Neuronal stem cell (in vitro differentiated cells): ENCODE data around the gene KAZN.

Source experiments
- DNase-seq: peaks from one replicate; pipeline ENCODE4 v3.0.0-alpha.2; 2013; ENCODE audit warnings: low spot score
- H2AFZ ChIP-seq: one replicate; pipeline ENCODE4 v1.6.1; 2013; ENCODE audit warnings: mild to moderate bottlenecking, low read length, inconsistent platforms
- H2AK5ac ChIP-seq: 2 replicates; pipeline ENCODE4 v1.6.1; 2013; ENCODE audit warnings: low read depth, mild to moderate bottlenecking, inconsistent platforms, low read length, moderate library complexity, mixed read lengths
- H2BK120ac ChIP-seq: 2 replicates; pipeline ENCODE4 v1.6.1; 2013; ENCODE audit warnings: low read depth, mild to moderate bottlenecking, inconsistent platforms, low read length, moderate library complexity, mixed read lengths
- H2BK12ac ChIP-seq: one replicate; pipeline ENCODE4 v1.6.1; 2013; ENCODE audit warnings: low read length, inconsistent platforms
- H2BK15ac ChIP-seq: 2 replicates; pipeline ENCODE4 v1.6.1; 2013; ENCODE audit warnings: mild to moderate bottlenecking, low read length, inconsistent platforms, mixed read lengths
- H2BK5ac ChIP-seq: one replicate; pipeline ENCODE4 v1.6.1; 2013; ENCODE audit warnings: inconsistent platforms, mild to moderate bottlenecking, low read length, moderate library complexity
- H3K14ac ChIP-seq: one replicate; pipeline ENCODE4 v1.6.1; 2013; ENCODE audit warnings: low read length, inconsistent platforms
- H3K18ac ChIP-seq: 2 replicates; pipeline ENCODE4 v1.6.1; 2013; ENCODE audit warnings: low read length, inconsistent platforms
- H3K23ac ChIP-seq: 2 replicates; pipeline ENCODE4 v1.6.1; 2013; ENCODE audit warnings: low read depth, mild to moderate bottlenecking, mixed read lengths, low read length, inconsistent platforms; ENCODE audit not compliant: poor library complexity
- H3K27ac ChIP-seq: replicated peaks from 3 replicates; pipeline ENCODE4 v1.5.1; 2013; ENCODE audit warnings: low read length, inconsistent platforms
- H3K27me3 ChIP-seq, 3 experiments: 2 replicates each; pipeline ENCODE4 v1.6.1; 2013; ENCODE audit warnings: low read length in 3 of 3, mild to moderate bottlenecking in 2 of 3, inconsistent platforms in 1 of 3, low read depth in 1 of 3, mixed read lengths in 1 of 3, moderate library complexity in 1 of 3; ENCODE audit not compliant: control insufficient read depth in 3 of 3, insufficient read depth in 3 of 3
- H3K36me3 ChIP-seq, 2 donors: replicated peaks in 1 of 2; 2 replicates each; pipeline ENCODE4 v1.6.1; 2013; ENCODE audit warnings: low read length in 2 of 2; ENCODE audit not compliant: control insufficient read depth in 2 of 2, insufficient read depth in 2 of 2
- H3K4ac ChIP-seq: 2 replicates; pipeline ENCODE4 v1.6.1; 2013; ENCODE audit warnings: inconsistent platforms, mild to moderate bottlenecking, low read length, moderate library complexity
- H3K4me1 ChIP-seq, 2 donors: 1 replicate in 1 of 2; 2 replicates in 1 of 2; pipeline ENCODE4 v1.6.1; 2013; ENCODE audit warnings: low read length in 2 of 2, low read depth in 1 of 2; ENCODE audit not compliant: control insufficient read depth in 2 of 2, insufficient read depth in 1 of 2
- H3K4me2 ChIP-seq: one replicate; pipeline ENCODE4 v1.6.1; 2013; ENCODE audit warnings: mild to moderate bottlenecking, low read length, inconsistent platforms; ENCODE audit not compliant: insufficient read depth, poor library complexity, severe bottlenecking
- H3K4me3 ChIP-seq, 2 donors: 2 replicates each; pipeline ENCODE4 v1.5.1; 2013; ENCODE audit warnings: low read length in 2 of 2, mild to moderate bottlenecking in 2 of 2, inconsistent platforms in 1 of 2, moderate library complexity in 1 of 2
- H3K79me1 ChIP-seq: one replicate; pipeline ENCODE4 v1.6.1; 2013; ENCODE audit warnings: low read depth, mild to moderate bottlenecking, inconsistent platforms, low read length, moderate library complexity
- H3K9ac ChIP-seq: one replicate; pipeline ENCODE4 v1.6.1; 2013; ENCODE audit warnings: mild to moderate bottlenecking, low read depth, low read length, inconsistent platforms; ENCODE audit not compliant: poor library complexity
- H3K9me3 ChIP-seq, 2 donors: replicated peaks in 1 of 2; 2 replicates each; pipeline versions ENCODE3 to v1.6.1; 2013; ENCODE audit warnings: low read length in 2 of 2, mild to moderate bottlenecking in 2 of 2, inconsistent platforms in 1 of 2, low read depth in 1 of 2, mixed read lengths in 1 of 2, moderate library complexity in 1 of 2; ENCODE audit not compliant: control insufficient read depth in 2 of 2, insufficient read depth in 1 of 2
- H4K8ac ChIP-seq: one replicate; pipeline ENCODE4 v1.6.1; 2013; ENCODE audit warnings: low read depth, mild to moderate bottlenecking, inconsistent platforms, low read length, moderate library complexity
- H4K91ac ChIP-seq: one replicate; pipeline ENCODE4 v1.6.1; 2013; ENCODE audit warnings: low read length, low read depth, mild to moderate bottlenecking, inconsistent platforms; ENCODE audit not compliant: poor library complexity
- WGBS, 2 donors: extraction: QIAGEN DNeasy Blood & Tissue Kit; methylation state at CpG; one replicate each; pipeline ENCODE4 v1.1.7; 2013; ENCODE audit warnings: missing lambda C conversion rate in 2 of 2, mixed read lengths in 1 of 2; ENCODE audit not compliant: insufficient read length in 2 of 2, insufficient replicate concordance in 1 of 2; ENCODE audit errors: extremely low coverage in 2 of 2; 5-methylcytosine and 5-hydroxymethylcytosine counted together

The KAZN gene

GRCh38 chr1:14896381-14897079 lies 298.0 kb downstream of the KAZN start:
- no peak overlapping the region for H3K4me3 ChIP-seq
- peaks cover 0 to 8% of the 10 kb centered on the region in 2 donors for H3K36me3 ChIP-seq
- H4K91ac ChIP-seq = no peak overlapping the region
- no peak overlapping the region for H2AFZ ChIP-seq
- H3K9ac ChIP-seq = no peak overlapping the region
- H4K8ac ChIP-seq = no peak overlapping the region
- H3K79me1 ChIP-seq = no peaks in the 10 kb centered on the region
- peaks cover 6 to 10% of the 10 kb centered on the region in 2 donors for H3K4me1 ChIP-seq
- H2BK120ac ChIP-seq = no peak overlapping the region
- no peak overlapping the region for H3K27ac ChIP-seq
- H2BK15ac ChIP-seq = no peak overlapping the region
- H2BK12ac ChIP-seq = no peak overlapping the region
- no peak overlapping the region for H2AK5ac ChIP-seq
- H3K23ac ChIP-seq = no peak overlapping the region
- no peaks in the 10 kb centered on the region for H3K9me3 ChIP-seq
- no peaks in the 10 kb centered on the region for H3K27me3 ChIP-seq
- no peak for DNase-seq
- no peak overlapping the region for H2BK5ac ChIP-seq
- H3K14ac ChIP-seq = no peak overlapping the region
- no CpG with 5 or more reads among the region's 3 CpGs for WGBS, 2 donors
- no peak overlapping the region for H3K4ac ChIP-seq
- no peak overlapping the region for H3K18ac ChIP-seq
- H3K4me2 ChIP-seq = no peak overlapping the region

GRCh38 chr1:14897080-14897449 lies 298.6 kb downstream of the KAZN start:
- Histone ChIP-seq H3K27ac (no peak overlapping the region), H3K9me3 (no peaks in the 10 kb centered on the region), H2BK12ac (no peak overlapping the region), H3K79me1 (no peaks in the 10 kb centered on the region), H3K4me2 (no peak overlapping the region), H3K27me3 (no peaks in the 10 kb centered on the region), H2AK5ac (no peak overlapping the region), H3K23ac (no peak overlapping the region), H3K9ac (no peak overlapping the region), H3K36me3 (peaks cover 0 to 8% of the 10 kb centered on the region in 2 donors), H3K14ac (no peak overlapping the region), H2BK5ac (no peak overlapping the region), H4K91ac (no peak overlapping the region), H2BK15ac (no peak overlapping the region), H3K4ac (no peak overlapping the region), H2AFZ (no peak overlapping the region), H3K18ac (no peak overlapping the region), H3K4me3 (no peak overlapping the region), H4K8ac (no peak overlapping the region), H2BK120ac (no peak overlapping the region), H3K4me1 (peaks cover 6 to 8% of the 10 kb centered on the region in 2 donors)
- no peak for DNase-seq

GRCh38 chr1:14897547-14897946 lies 299.1 kb downstream of the KAZN start:
- H3K23ac ChIP-seq = no peak overlapping the region
- peaks cover 0 to 8% of the 10 kb centered on the region in 2 donors for H3K36me3 ChIP-seq
- H3K27ac ChIP-seq = no peak overlapping the region
- H4K8ac ChIP-seq = no peak overlapping the region
- no peak overlapping the region for H2BK120ac ChIP-seq
- H3K27me3 ChIP-seq = no peaks in the 10 kb centered on the region
- no peak for DNase-seq
- no peak overlapping the region for H3K9ac ChIP-seq
- no peaks in the 10 kb centered on the region for H3K9me3 ChIP-seq
- no peak overlapping the region for H2AFZ ChIP-seq
- H3K4me3 ChIP-seq = no peak overlapping the region
- no peak overlapping the region for H2BK12ac ChIP-seq
- H3K14ac ChIP-seq = no peak overlapping the region
- H2BK15ac ChIP-seq = no peak overlapping the region
- peaks cover 6 to 8% of the 10 kb centered on the region in 2 donors for H3K4me1 ChIP-seq
- H3K79me1 ChIP-seq = no peaks in the 10 kb centered on the region
- H3K18ac ChIP-seq = no peak overlapping the region
- no peak overlapping the region for H4K91ac ChIP-seq
- H2BK5ac ChIP-seq = no peak overlapping the region
- no CpG with 5 or more reads among the region's 4 CpGs for WGBS, 2 donors
- no peak overlapping the region for H3K4ac ChIP-seq
- no peak overlapping the region for H3K4me2 ChIP-seq
- H2AK5ac ChIP-seq = no peak overlapping the region

DNA sequence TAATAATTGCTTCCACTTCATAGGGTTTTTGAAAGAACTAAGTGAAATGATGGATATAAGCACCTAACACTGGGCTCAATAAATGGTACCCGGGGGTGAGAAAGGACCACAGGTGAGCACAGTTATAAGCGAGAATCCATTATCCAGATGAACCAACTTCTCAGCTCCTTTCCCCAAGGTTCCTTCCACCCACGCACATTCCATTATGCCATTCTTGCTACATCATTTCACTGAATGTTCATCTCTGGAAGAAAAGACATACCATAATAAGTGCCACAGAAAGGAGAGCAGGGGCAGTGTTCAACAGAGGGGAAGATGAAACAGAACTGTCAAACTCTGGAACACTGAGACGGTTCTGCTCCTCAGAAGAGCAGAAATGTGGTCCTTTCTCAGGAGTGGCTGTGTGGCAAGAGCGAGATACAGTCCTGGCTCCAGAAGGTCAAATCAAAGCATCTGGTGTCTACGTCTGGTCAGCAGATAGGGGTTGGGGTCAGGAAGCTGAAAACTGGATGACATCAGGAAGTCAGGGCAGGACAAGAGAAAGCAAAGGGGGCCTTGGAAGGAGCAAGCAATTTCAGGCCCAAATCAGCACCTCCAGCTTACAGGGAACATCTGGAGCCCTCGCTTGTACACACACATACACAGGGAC lies 299.6 kb downstream of the KAZN start:
- H3K27me3 ChIP-seq = no peaks in the 10 kb centered on the region
- no peaks in the 10 kb centered on the region for H3K79me1 ChIP-seq
- H3K18ac ChIP-seq = no peak overlapping the region
- H2BK5ac ChIP-seq = no peak overlapping the region
- H2BK15ac ChIP-seq = no peak overlapping the region
- H3K23ac ChIP-seq = no peak overlapping the region
- H3K4me2 ChIP-seq = no peak overlapping the region
- no peak overlapping the region for H4K8ac ChIP-seq
- H3K4ac ChIP-seq = no peak overlapping the region
- no peaks in the 10 kb centered on the region for H3K9me3 ChIP-seq
- DNase-seq = no peak
- H3K27ac ChIP-seq = no peak overlapping the region
- H2BK12ac ChIP-seq = no peak overlapping the region
- H2BK120ac ChIP-seq = no peak overlapping the region
- peaks cover 6 to 8% of the 10 kb centered on the region in 2 donors for H3K4me1 ChIP-seq
- no peak overlapping the region for H3K9ac ChIP-seq
- no peak overlapping the region for H4K91ac ChIP-seq
- WGBS, 2 donors = no CpG with 5 or more reads among the region's 7 CpGs
- H3K14ac ChIP-seq = no peak overlapping the region
- no peak overlapping the region for H3K4me3 ChIP-seq
- no peak overlapping the region for H2AFZ ChIP-seq
- no peak overlapping the region for H2AK5ac ChIP-seq
- H3K36me3 ChIP-seq = peaks cover 0 to 8% of the 10 kb centered on the region in 2 donors
